H54 (cell line): ENCODE results near the gene ERBB2.
A peak's percentile ranks its signal among the peaks of the same experiment; 100 is the strongest.
"Not testable (repeated sequence)": the region's sequence is repeated elsewhere in the genome, so short reads cannot be mapped to it uniquely, and the experiment has no call there.

Source experiments
- DNase-seq: peaks from one replicate; pipeline ENCODE4 v3.0.0; 2011; ENCODE audit warnings: low spot score, mixed read lengths; ENCODE audit not compliant: insufficient read length
- FAIRE-seq: peaks from 3 replicates; lab custom pipeline; 2011; peaks lifted over from hg19 to GRCh38; lab: Jason Lieb, UNC
- POLR2A ChIP-seq: IDR thresholded peaks from 2 replicates; pipeline ENCODE4 v1.6.1; 2011; ENCODE audit warnings: low read depth, mild to moderate bottlenecking, low read length

Gene ERBB2

GRCh38 chr17:39700148-39700987 lies 504 bp downstream of the ERBB2 start:
- FAIRE-seq: no peak
- TF ChIP-seq POLR2A: no peak
- peak; percentile 49 for DNase-seq

DNA sequence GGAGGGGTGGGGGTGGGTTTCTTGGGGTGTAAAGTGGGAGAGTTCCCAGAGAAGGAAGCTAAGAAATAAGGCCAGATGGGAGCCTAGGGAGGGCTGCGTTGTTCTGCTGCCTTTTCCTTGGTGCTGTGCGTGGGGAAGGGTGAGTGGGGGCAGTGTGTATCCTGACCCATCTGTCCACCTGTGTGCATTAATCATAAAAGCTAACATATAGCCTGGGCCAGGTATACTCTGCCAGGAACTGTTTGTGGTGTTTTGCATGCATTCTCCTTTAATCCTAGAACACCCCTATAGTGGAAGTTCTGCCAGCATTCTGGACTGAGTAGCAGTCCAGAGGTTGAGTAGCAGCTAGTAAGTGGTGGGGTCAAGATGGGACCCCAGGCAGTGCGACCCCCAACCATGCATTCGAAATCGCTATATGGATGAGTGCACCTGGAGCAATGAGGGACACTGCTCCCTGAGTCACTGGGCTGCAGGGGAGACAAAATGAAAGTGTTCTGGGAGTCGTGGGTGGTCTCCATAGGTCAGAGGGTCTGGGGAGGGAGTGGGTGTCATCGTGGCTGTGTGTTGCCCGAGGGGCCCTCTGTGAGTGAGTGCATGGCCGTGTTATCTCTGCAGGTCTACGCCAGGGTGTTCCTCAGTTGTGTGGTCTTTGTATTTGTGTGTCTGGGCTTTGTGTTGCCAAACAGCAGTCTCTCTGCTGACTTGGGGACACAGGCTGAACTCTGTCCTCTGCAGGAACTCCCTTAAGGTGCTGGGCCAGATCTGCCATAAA lies 1.3 kb downstream of the ERBB2 start:
- TF ChIP-seq POLR2A: no peak
- DNase-seq (no peak), FAIRE-seq (no peak)

- no peak for FAIRE-seq
- DNase-seq: no peak
- TF ChIP-seq POLR2A: no peak
These were observed 2.0 kb downstream of the ERBB2 start for GRCh38 chr17:39701784-39702422.

DNA sequence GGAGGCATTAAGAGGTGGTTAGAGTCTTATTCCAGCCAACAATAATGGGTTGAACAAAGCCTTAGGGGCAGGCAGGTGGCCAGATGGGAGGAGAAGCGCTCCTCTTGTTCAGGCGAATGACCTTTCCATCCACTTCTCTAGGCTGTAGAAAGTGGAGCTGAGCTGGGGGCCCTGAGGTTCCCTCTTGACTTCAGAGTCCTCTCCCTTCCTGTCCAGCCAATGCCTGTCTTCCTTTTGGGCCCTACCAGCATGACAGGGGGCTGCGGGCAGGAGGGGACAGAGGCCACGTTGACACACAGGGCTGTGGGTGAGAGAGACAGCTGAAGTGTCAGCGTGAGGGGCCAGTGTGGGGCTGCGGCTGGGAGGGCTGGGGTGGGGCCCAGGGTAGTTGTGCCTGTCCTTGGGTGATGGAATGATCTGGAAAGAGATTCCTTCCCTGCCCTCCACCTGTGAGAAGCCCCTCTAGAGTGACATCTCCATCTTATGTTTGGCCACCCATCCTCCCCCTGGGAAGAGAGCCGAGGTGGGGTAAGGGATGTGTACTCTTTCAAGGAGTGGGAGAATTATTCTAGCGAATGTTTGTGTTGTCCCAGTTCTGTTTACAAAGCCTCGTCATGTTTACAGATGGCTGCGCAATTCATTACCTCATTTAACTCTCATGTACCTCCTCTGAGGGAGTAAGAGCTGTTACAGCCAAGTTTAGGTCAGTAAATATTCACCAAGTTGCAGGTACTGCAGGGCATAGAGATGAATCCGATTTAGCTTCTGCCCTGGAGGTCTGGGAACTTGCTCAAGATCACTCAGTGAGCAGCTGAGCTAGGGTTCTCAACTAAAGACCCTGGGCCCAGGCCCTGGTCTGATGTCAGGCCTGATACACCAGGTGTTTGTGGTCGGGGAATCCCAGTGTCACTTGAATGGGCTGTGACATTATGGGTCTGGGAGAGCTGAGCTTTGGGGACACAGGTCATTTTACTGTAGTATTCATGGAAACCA lies 3.3 kb downstream of the ERBB2 start:
- DNase-seq (no peak), FAIRE-seq (no peak)
- TF ChIP-seq POLR2A: no peak

DNA sequence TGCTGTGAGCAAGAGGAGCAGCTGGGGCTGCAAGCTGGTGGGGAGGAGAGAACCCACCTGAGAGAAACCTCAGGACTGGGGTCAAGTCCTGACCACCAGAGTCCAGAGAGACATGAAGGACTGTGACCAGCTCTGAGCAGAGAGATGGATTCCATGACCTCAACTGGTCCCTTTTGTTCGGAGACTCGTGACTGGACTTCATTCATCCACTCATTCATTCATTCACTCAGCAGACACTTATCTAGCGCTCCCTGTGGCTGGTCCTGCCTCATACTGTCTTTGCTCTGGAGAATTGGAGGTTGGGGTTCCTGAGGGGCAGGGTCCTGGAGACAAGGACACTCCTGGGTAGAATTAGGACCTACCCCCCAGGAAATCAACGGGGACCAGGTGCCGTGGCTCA lies 4.0 kb downstream of the ERBB2 start:
- FAIRE-seq (no peak), DNase-seq (no peak)
- TF ChIP-seq POLR2A: no peak

- no peak for DNase-seq
- FAIRE-seq: no peak
- no peak for TF ChIP-seq POLR2A
These were observed 5.1 kb downstream of the ERBB2 start for GRCh38 chr17:39704821-39705551.

- FAIRE-seq (no peak), DNase-seq (no peak)
- TF ChIP-seq POLR2A: no peak
These were observed 6.0 kb downstream of the ERBB2 start for GRCh38 chr17:39705786-39706348.

- FAIRE-seq (no peak), DNase-seq (no peak)
- TF ChIP-seq POLR2A: no peak
These were observed 6.5 kb downstream of the ERBB2 start for GRCh38 chr17:39706383-39706782.

DNA sequence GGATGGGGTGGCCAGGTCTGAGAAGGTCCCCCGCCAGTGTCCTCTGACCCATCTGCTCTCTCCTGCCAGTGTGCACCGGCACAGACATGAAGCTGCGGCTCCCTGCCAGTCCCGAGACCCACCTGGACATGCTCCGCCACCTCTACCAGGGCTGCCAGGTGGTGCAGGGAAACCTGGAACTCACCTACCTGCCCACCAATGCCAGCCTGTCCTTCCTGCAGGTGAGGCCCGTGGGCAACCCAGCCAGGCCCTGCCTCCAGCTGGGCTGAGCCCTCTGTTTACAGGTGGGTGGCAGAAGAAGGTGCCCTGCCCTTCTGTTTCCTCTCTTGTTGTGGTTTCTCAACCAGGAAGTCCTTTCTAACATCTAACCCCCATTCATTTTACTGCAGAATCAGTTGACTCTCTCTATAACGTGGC lies 7.1 kb downstream of the ERBB2 start:
- no peak for FAIRE-seq
- TF ChIP-seq POLR2A: no peak
- DNase-seq: no peak

DNA sequence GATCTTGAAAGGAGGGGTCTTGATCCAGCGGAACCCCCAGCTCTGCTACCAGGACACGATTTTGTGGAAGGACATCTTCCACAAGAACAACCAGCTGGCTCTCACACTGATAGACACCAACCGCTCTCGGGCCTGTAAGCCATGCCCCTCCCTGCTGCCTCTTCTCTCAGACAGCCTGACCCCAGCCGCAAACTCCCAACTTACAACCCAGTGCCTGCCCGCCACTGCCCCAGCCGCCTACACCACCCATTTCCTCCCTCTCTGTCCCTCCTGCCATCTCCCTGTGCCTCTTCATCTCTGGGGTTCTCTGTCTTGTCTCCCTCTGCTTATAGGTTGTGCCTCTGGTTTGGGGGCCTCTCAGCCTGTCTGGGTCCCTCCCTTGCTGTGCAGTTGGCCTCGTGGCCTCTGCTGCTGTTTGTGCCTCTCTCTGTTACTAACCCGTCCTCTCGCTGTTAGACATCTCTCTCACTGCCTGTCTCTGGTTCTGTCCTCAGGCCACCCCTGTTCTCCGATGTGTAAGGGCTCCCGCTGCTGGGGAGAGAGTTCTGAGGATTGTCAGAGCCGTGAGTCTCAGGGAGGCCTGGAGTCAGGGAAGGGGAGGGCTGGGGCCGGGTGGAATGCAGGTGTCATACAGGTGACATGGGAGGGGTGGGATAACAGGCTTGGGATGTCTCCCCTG lies 9.6 kb downstream of the ERBB2 start:
- FAIRE-seq (no peak), DNase-seq (no peak)
- no peak for TF ChIP-seq POLR2A

GRCh38 chr17:39709998-39710964 lies 10.4 kb downstream of the ERBB2 start:
- no peak for FAIRE-seq
- TF ChIP-seq POLR2A: no peak

DNA sequence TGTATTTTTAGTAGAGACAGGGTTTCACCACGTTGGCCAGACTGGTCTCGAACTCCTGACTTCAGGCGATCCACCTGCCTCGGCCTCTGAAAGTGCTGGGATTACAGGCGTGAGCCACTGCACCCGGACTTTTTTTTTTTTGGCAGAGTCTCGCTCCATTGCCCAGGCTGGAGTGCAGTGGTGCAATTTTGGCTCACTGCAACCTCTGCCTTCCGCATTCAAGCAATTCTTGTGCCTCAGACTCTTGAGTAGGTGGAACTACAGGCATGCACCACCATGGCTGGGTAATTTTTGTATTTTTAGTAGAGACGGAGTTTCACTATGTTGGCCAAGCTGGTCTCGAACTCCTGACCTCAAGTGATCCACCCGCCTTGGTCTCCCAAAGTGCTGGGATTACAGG lies 11.2 kb downstream of the ERBB2 start:
- not testable (repeated sequence) for FAIRE-seq, DNase-seq

More at GRCh38 chr17:39709998-39710964, 10.4 kb downstream of the ERBB2 start:
- DNase-seq: no peak
